GM19023 (cell line): ENCODE results near the gene MEX3D.

Experiments used
- ATAC-seq: cut with Tn5 transposase; IDR thresholded peaks from one replicate; pipeline ENCODE4 v1.9.1; 2021; ENCODE audit warnings: mild to moderate bottlenecking, moderate library complexity; ENCODE audit not compliant: unreplicated experiment

MEX3D gene

GRCh38 chr19:1505991-1506881, 61.9 kb downstream of the MEX3D start:
- no peak for ATAC-seq

- ATAC-seq = no peak
Observed at GRCh38 chr19:1505012-1505411, 63.1 kb downstream of the MEX3D start.
